Neural progenitor cell (in vitro differentiated cells): ENCODE data around the gene CISTR.

Experiments
- CTCF ChIP-seq: fragments of 200-600 bp; sonication (generic); IDR thresholded peaks from 2 replicates; pipeline ENCODE4 v1.5.1; 2017; ENCODE audit warnings: antibody characterized with exemption, mild to moderate bottlenecking
- EZH2 ChIP-seq: fragments of 200-600 bp; sonication (generic); IDR thresholded peaks from 2 replicates; pipeline ENCODE4 v1.6.1; 2017; ENCODE audit warnings: antibody characterized with exemption, mild to moderate bottlenecking, moderate library complexity
- EZH2phosphoT487 ChIP-seq: fragments of 200-600 bp; sonication (generic); IDR thresholded peaks from 2 replicates; pipeline ENCODE4 v1.6.1; 2017; ENCODE audit warnings: antibody characterized with exemption

GRCh38 chr12:53782093-53782703 lies 30.4 kb upstream of the CISTR start:
- TF ChIP-seq CTCF (no peak), EZH2 (no peak), EZH2phosphoT487 (no peak)
